RPMI8226 (cell line): Measurements from ENCODE around the gene MAP4K4.
A peak's percentile ranks its signal among the peaks of the same experiment; 100 is the strongest.
"Not testable (repeated sequence)": the region's sequence is repeated elsewhere in the genome, so short reads cannot be mapped to it uniquely, and the experiment has no call there.

Experiments used
- DNase-seq: peaks from one replicate; pipeline ENCODE4 v3.0.0-alpha.2; 2015

The MAP4K4 gene

DNA sequence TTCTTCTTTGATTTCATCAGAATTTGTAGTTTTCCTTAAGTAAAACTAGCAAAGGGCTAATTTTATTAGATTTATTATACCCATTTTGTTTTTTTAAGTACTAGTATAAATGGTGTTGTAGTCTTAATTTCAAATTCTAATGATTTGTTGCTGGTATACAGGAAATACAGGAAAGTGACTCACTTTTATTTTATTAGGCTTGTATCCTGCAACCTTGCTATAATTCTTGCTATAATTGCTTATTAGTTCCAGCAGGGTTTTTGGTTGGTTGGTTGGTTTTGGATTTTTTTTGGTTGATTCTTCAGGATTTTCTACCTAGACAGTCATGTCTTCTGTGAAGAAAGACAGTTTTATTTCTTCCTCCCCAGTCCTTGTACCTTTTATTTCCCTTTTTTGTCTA is 183.6 kb downstream of the MAP4K4 start:
- no peak for DNase-seq

DNA sequence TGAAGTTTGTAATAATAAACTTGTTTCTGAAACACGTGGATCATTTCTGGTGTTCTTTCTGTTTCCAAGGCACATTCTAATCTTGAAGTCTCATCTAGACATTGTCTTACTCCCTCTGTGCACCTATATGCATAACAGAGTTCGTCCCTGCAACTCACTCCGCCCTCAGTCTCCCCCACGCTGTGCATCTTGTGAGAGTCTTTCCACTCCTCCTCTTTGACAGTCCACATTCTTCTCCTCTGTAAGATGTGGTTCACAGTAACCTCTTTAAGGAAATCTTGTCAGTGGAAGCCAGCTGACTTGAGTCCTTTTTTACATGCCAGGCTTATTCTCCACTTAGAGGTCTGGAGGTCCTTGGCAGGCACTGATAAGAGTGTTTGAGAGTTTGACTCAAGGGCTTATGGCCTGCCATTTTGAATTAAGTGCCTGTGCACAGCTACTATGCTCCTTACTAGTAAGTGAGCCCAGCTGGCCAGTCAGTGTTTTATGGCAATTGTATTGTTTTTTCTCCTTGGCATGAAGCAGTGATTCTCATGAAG is 185.3 kb downstream of the MAP4K4 start:
- DNase-seq = no peak

DNA sequence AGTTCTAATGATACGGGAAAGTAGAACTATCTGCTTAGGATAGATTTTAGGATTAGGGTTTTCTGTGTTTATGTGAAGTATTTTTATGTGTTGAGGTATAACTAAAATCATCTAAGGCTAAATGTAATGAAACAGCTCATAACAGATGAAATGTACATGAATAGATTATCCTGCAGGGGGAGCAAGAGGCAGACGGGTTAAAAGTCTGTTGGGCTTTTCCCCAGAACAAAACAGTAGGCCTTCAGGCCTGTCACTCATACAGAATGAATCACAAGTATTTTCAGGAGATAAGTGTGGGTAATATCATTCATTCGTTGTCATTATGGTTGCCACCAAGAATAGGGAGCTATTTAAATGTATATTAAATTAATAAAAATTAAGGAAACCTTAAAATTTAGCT is 186.4 kb downstream of the MAP4K4 start:
- DNase-seq = peak; percentile 31

DNA sequence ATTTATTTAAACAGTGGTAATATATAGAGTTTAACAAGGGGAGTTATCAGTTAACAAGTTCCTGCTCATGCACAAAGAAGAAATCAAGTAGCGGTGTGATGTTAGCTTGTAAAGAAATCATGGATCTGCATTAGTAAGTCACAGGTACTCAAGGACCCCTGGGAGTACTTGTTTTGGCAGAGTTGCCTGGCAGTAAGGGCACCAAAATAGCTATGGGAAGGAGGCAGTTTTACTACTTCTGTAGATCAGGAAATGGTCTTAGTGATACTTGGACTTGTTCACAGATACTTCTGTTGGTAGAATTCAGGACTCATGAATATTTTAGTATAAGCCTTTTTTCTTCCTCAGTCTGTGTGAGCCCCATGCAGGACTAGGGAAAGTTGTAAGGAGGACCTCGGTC is 186.9 kb downstream of the MAP4K4 start:
- no peak for DNase-seq

DNA sequence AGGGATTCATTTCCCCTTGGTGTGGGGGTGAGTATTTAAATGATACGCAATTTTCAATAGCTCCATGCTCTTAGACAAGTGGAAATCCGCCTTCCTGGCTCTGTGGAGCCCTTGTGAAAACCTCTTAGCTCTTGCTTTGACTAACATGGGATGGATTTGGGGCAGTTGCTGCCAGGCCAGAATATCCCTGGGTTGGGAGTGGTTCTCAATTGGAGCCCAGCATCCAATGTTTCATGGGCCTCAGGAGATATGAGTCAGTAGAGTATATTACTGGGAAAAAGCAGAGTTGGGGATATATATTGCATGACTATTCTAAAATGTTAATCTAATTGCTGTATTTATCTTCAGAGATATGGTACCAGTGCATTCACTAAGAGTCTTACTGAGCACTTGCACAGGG is 189.8 kb downstream of the MAP4K4 start:
- no peak for DNase-seq

DNA sequence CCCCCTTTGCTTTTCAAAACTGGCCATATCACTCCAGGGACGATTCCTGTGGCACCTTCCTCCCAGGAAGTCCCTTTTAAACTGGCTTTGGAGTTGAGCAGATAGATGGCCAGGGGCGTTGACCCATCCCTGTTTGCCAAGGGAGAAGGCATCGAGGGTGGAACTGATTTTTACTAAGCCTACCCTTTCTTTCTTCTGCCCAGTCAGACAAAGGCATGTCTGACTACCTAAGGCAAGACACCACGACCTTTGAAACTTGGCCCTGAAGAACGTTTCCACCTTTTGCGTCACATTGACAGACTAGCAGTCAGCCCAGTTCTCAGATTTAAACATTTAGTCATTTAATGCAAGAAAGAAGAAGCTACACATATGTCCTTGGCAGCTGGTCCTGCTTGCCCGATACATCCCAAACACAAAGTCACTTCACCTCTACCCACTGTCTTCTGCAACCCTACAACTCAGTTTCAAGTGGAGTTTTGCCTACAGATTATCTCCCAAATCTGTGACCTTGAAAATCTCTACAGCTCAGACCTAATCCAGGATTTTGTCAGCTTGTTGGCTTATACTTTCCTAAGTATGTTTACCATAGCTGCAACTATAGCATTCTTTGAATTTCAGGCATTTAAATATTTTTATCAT is 192.1 kb downstream of the MAP4K4 start:
- DNase-seq = no peak

DNA sequence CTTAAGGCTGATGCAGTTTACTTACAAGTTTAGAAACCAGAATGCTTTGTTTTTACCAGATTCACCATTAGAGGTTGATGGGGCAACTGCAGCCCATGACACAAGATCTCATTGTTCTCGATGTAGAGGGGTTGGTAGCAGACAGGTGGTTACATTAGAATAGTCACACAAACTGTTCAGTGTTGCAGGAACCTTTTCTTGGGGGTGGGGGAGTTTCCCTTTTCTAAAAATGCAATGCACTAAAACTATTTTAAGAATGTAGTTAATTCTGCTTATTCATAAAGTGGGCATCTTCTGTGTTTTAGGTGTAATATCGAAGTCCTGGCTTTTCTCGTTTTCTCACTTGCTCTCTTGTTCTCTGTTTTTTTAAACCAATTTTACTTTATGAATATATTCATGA is 194.9 kb downstream of the MAP4K4 start:
- no peak for DNase-seq

DNA sequence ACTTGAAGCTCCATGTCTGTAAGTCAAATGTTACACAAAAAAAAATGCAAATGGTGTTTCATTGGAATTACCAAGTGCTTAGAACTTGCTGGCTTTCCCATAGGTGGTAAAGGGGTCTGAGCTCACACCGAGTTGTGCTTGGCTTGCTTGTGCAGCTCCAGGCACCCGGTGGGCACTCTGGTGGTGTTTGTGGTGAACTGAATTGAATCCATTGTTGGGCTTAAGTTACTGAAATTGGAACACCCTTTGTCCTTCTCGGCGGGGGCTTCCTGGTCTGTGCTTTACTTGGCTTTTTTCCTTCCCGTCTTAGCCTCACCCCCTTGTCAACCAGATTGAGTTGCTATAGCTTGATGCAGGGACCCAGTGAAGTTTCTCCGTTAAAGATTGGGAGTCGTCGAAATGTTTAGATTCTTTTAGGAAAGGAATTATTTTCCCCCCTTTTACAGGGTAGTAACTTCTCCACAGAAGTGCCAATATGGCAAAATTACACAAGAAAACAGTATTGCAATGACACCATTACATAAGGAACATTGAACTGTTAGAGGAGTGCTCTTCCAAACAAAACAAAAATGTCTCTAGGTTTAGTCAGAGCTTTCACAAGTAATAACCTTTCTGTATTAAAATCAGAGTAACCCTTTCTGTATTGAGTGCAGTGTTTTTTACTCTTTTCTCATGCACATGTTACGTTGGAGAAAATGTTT is 196.3 kb downstream of the MAP4K4 start:
- DNase-seq = no peak

DNA sequence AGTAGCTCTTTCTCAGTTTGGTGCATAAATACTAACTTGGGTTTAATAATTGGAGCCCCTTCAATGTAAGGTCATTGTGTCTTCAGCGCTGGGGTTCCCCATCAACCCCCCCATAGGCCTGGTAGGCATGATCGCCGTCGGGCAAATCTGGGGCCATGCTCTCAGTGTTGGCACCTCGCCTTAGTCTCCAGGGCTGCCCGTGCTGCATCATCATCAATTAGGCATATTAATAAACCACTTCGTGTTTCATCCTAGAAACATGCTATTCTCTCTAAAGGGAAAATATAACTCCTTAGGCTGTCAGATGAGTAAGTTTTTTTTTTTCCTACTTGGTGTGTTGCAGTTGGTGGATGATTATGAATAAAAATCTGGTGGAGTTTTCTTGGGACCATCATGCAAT is 197.5 kb downstream of the MAP4K4 start:
- DNase-seq = no peak

DNA sequence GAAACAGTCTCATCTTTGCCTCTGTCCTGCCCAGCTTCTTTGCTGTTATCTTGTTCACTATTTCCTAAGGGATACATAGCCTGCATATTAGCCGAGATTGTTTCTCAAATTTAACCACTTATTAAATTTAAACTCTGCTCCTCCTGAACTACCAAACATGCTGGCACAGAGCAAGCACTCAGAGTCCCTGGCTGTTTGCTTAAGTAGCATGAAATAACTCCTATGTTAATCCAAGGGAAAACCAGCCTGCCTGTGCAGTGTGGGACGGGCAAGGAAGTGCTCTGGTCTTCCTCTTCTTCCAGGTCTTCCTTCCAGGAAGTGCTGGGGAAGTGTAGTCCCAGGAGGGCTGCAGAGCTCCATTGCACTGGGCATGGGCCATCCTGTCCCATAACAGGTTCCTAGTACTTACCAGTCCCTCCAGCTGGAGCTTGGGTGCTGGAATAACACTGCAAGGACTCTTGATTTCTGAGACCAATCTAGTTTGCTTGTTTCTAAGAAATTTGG is 198.4 kb downstream of the MAP4K4 start:
- no peak for DNase-seq

DNA sequence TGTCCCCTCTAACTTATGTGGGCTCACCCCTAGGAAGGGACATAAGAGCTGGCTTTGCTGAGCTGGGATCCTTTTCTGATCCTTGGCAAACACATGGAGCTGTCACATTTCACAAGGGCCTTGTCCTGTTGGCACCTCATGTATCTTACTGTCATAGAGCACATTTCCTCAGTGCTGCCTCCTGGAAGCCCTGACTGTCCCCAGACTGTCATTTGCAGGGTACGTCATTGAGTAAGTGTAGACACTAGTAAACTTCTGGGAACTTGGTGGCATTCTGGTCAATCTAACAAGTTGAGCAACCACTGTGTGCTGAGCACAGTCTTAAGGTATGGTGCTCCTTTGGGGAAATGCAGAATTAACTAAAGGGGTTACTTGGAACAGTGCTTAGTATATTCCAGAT is 199.8 kb downstream of the MAP4K4 start:
- DNase-seq = no peak

DNA sequence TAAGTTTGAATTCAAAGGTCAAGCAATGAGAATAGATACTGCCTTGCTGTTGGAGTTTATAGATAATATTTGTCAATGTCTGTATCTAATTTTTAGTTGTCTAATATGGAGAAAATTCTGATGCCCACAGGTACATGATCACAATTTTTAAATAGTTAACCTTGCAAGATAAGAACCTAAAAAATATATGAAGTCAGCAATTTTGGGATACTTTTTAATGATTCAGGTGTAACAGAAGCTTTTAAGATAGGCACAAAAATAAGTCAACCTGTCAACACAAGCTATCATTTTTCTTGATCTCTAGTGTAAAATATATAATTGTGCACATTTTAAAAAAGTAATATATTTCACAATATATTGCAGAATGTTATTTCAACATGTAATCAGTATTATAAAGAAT is 201.8 kb downstream of the MAP4K4 start:
- no peak for DNase-seq

DNA sequence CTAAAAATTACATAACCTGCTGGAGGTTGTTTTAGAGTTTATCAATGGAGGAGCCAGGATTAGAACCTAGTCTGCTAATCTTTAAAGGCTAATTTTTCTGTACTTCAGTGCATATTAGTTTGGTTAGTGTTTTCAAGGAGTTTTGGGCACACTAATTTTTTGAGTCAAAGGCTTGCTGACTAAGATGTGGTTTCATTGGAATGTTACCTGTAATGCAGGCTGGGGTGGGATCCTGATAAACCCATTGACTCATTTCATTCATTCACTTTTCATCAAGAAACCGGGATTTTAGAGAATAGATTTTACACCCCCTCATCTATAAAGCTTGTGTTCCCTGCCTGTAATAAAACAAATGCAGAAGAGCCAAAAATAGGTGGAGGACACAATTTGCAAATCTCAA is 202.4 kb downstream of the MAP4K4 start:
- DNase-seq = no peak

DNA sequence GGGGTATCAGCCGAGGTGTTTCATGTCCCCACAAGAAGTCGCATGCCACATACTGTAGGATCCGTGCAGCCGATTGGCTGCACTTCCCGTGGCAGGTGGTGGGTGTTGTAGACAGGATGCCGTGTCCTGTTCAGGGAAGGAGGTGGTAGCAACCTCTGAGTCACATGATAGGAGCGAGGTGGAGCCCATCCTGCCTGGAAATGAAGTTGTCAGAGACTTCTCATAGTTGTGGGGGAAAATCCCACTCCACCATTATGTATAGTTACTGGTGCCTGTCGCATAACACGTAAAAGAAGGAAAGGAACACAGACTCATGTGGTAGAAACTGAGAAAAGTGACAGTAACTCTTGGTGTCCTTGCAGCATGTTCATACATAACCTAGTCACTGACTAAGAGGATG is 202.9 kb downstream of the MAP4K4 start:
- no peak for DNase-seq

DNA sequence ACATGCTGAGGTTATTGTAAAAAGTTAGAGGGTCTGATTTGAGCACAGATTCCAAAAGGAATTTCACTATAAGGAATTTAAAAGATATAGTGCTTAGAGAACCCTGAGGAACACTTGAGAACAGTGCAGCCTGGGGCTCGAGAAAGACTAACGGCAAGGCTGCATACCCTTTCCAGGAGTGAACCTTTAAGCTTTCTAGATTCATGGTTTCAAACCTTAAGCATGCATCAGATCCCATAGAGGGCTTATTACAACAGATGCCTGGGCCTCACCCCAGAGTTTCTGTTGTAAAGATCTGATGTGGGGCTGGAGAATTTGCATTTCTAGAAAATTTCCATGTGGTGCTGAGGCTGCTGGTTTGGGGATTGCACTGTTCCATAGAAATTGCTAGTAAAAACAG is 203.7 kb downstream of the MAP4K4 start:
- DNase-seq = no peak

DNA sequence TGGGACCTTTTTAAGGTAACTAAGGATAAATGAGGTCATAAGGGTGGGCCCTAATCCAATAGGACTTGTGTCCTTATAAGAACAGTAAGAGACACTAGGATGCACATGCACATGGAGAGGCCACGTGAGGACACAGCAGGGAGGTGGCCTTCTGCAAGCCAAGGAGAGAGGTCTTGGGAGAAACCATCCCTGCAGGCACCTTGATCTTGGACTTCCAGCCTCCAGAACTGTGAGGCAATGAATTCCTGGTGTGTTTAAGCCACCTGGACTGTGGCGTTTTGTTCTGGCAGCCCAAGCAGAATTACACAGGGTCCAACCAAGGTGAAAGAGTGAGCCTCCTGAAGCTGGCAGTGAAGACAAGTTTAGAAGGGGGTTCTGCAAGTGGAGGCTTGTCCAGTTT is 204.7 kb downstream of the MAP4K4 start:
- DNase-seq = no peak

DNA sequence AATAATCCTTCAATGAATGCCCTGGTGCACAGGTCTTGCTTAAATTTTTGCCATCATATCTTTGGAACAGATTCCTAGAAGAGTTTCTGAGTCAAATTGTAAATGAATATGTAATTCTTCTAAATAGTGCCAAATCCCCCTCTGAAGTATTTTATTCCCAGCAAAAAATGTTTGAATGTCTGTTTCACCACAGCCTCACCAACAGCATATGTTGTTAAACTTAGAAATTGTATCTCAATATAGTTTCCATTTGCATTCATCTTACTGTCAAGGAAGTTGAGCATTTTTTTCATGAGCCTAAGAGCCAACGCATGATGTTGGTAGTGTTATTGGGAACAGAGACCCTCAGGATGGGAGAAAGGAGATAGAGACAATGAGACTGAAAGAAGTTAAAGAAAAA is 207.4 kb downstream of the MAP4K4 start:
- no peak for DNase-seq

DNA sequence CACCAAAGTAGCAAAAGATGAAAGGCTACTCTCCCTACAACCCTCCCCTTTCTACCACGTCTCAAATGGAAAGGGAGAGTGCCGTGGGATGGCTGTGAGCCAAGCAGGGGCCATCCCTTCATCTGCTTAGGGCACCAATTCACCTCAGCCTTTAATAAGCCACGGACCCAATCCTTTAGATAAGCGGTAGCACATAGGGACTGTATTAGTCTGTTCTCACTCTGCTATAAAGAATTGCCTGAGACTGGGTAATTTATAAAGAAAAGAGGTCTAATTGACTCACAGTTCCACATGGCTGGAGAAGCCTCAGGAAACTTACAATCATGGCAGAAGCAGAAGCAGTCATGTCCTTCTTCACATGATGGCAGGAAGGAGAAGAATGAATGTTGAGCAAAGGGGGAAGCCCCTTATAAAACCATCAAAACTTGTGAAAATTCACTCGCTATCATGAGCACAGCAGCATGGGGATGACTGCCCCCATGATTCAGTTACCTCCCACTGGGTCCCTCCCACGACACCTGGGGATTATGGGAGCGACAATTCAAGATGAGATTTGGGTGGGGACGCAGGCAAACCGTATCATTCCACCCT is 208.3 kb downstream of the MAP4K4 start:
- no peak for DNase-seq

DNA sequence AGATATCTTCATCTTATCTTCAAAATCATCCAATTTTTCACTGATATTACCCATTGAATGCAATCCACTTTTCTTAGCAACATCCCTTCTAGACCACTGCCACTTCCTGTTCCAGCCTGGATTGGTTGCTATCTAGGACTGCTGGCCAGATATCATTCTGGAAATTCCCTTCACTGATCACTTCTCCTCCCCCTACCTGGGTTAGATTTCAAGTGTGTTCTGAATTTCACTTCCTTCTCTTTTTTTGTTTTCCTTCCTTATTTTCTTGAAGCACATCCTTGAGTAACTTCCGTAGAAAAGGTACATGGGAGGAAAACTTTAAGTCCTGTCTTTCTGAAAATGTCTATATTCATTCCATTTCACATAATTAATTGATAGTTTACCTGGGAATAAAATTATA is 212.3 kb downstream of the MAP4K4 start:
- no peak for DNase-seq

DNA sequence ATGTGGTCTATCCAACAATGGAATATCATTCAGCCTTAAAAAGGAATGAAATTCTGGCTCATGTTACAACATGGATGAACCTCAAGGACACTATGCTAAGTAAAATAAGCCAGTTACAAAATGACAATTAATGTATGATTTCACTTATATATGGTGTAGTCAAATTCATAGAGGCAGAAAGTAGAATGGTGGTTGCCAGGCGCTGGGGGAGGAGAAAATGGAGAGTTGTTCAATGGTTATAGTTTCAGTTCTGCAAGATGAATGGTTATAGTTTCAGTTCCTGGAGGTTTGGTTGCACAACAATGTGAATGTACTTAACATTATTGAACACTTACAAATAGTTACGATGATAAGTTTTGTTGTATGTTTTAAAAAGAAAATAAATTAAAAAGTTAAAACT is 215.0 kb downstream of the MAP4K4 start:
- peak; percentile 8 for DNase-seq

DNA sequence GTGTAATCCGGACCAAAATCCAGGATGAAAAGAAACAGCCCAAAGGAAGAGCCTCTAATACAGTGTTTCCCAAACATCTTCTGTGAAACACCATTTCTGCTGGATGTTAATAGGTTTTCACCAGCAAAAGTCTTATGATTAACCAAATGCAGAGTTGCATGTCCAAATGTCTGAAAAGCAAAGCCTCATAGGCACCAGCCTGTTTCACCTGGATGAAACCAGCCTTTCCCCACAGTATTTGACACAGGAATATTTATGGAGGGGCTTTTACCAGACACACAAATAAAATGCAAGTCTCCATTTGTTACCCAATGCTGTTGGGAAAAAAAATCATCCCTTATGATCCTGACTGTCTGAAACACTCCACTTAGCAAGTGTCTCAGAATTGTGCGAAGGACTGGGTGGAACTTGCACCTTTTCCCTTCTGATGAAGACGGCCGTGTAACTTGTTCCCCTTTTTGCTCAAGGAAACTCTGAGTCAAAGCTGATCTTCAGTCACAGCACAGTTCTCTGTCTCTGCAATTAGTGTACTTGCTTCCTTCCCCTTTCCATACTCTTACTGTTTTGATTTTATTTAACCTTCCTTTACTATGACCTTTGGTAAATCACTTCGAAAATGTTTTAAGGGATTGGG is 223.9 kb downstream of the MAP4K4 start:
- no peak for DNase-seq

DNA sequence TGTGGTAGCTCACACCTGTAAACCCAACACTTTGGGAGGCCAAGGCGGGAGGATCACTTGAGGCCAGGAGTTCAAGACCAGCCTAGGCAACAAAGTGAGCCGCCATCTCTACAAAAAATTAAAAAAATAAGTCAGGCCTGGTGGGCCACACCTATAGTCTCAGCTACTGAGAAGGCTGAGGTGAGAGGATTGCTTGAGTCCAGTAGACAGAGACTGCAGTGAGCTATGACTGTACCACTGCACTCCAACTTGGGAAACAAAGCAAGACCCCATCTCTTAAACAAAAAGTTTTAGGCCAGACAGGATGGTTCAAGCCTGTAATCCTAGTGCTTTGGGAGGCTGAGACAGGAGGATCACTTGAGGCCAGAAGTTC is 224.4 kb downstream of the MAP4K4 start:
- DNase-seq = no peak

DNA sequence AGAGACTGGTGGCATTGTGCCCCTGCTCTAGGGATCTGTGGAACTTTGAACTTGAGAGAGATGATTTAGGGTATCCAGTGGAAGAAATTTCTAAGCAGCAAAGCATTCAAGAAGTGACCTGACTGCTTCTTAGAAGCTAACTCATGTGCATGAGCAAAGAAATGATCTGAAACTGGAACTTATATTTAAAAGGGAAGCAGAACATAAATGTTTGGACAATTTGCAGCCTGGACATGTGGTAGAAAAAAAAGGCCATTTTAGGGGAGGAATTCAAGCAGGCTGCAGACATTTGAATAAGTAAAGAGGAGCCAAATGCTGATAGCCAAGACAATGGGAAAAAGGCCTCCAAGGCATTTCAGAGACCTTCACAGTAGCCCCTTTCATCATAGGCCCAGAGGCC is 226.8 kb downstream of the MAP4K4 start:
- DNase-seq = not testable (repeated sequence)

DNA sequence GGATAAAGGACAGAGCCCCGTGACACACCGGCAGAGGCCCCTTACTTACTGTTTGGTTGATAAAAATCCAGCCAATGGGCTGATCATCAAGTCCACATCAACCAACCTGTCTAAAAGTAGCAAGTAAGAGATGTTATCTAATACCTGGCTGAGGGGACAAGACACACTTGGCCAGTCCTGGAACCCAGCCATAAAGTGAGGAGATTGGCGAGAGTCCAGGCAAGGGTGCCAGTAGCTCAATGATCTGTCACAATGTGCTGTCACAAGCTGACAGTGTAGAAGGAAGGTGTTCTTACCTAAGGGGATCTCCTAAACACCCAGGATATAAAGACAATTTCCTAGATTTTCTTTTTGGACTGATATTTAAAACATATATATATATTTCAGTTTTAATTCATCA is 232.5 kb downstream of the MAP4K4 start:
- DNase-seq = no peak
